HEK293 (cell line): ENCODE data around the gene LYPD6B.

ENCODE experiments used
- CTCF ChIA-PET: fragments of 350-600 bp; formaldehyde crosslinking; extraction: SDS; loops from one replicate; lab custom pipeline; 2021; ENCODE audit warnings: antibody characterized with exemption; lab: Yijun Ruan, JAX
- POLR2A ChIA-PET: fragments of 300-600 bp; formaldehyde crosslinking; extraction: SDS; loops from one replicate; lab custom pipeline; 2020; ENCODE audit warnings: antibody characterized with exemption, inconsistent platforms; lab: Yijun Ruan, JAX
- H3K27ac ChIP-seq: fragments of 200-500 bp; sonication (Bioruptor generic); 2 replicates; pipeline ENCODE4 v1.5.1; 2014; ENCODE audit warnings: low read depth, low read length, control low read depth, inconsistent platforms; ENCODE audit errors: extremely low read depth
- H3K36me3 ChIP-seq, 2 experiments: fragments of 200-500 bp in 1 of 2; sonication (Bioruptor generic) in 1 of 2; 1 replicate in 1 of 2; 2 replicates in 1 of 2; pipeline ENCODE4 v1.5.1; 2014 to 2017; ENCODE audit warnings: inconsistent platforms in 2 of 2, low read length in 2 of 2; ENCODE audit not compliant: control insufficient read depth in 2 of 2, insufficient read depth in 1 of 2
- H3K4me1 ChIP-seq: fragments of 200-500 bp; sonication (Bioruptor generic); 2 replicates; pipeline ENCODE4 v1.5.1; 2014; ENCODE audit warnings: mild to moderate bottlenecking, low read length, inconsistent platforms; ENCODE audit not compliant: control insufficient read depth, insufficient read depth
- H3K4me3 ChIP-seq: 2 replicates; pipeline ENCODE4 v1.5.1; 2011; ENCODE audit warnings: low read depth, mild to moderate bottlenecking, control low read depth, low read length, moderate library complexity
- H3K9me3 ChIP-seq: fragments of 200-500 bp; sonication (Bioruptor generic); 2 replicates; pipeline ENCODE4 v1.5.1; 2014; ENCODE audit warnings: low read depth, low read length, inconsistent platforms; ENCODE audit not compliant: control insufficient read depth, insufficient read depth
- KLF7 ChIP-seq: fragments of 450-650 bp; formaldehyde crosslinking; IDR thresholded peaks from 2 replicates; pipeline ENCODE4 v1.5.1; 2016; ENCODE audit warnings: missing biosample characterization, missing genetic modification characterization, borderline replicate concordance
- OSR2 ChIP-seq: fragments of 450-650 bp; formaldehyde crosslinking; IDR thresholded peaks from 2 replicates; pipeline ENCODE4 v1.5.1; 2016; ENCODE audit warnings: missing biosample characterization, missing genetic modification characterization
- SP3 ChIP-seq: fragments of 450-650 bp; formaldehyde crosslinking; IDR thresholded peaks from 2 replicates; pipeline ENCODE4 v1.5.1; 2016; ENCODE audit warnings: missing biosample characterization, missing genetic modification characterization
- TCF7L2 ChIP-seq: IDR thresholded peaks from 2 replicates; pipeline ENCODE4 v1.6.1; 2011; ENCODE audit warnings: low read depth, mild to moderate bottlenecking, inconsistent platforms, low read length, moderate library complexity, borderline replicate concordance
- ZBTB17 ChIP-seq: fragments of 450-650 bp; formaldehyde crosslinking; IDR thresholded peaks from 2 replicates; pipeline ENCODE4 v1.5.1; 2016; ENCODE audit warnings: missing biosample characterization, missing genetic modification characterization
- ZBTB48 ChIP-seq: fragments of 450-650 bp; formaldehyde crosslinking; IDR thresholded peaks from 2 replicates; pipeline ENCODE4 v1.5.1; 2016; ENCODE audit warnings: missing biosample characterization, missing genetic modification characterization
- ZFP3 ChIP-seq: fragments of 450-650 bp; formaldehyde crosslinking; IDR thresholded peaks from 2 replicates; pipeline ENCODE4 v1.5.1; 2016; ENCODE audit warnings: low read depth, missing biosample characterization, missing genetic modification characterization
- ZNF157 ChIP-seq: fragments of 450-650 bp; formaldehyde crosslinking; IDR thresholded peaks from 2 replicates; pipeline ENCODE4 v1.5.1; 2016; ENCODE audit warnings: missing biosample characterization, missing genetic modification characterization
- ZNF223 ChIP-seq: fragments of 450-650 bp; formaldehyde crosslinking; IDR thresholded peaks from 2 replicates; pipeline ENCODE4 v1.5.1; 2016; ENCODE audit warnings: missing biosample characterization, missing genetic modification characterization
- ZNF266 ChIP-seq: fragments of 450-650 bp; formaldehyde crosslinking; IDR thresholded peaks from 2 replicates; pipeline ENCODE4 v1.5.1; 2016; ENCODE audit warnings: missing biosample characterization, missing genetic modification characterization, low read depth
- ZNF324 ChIP-seq: fragments of 450-650 bp; formaldehyde crosslinking; IDR thresholded peaks from 2 replicates; pipeline ENCODE4 v1.5.1; 2016; ENCODE audit warnings: missing biosample characterization, missing genetic modification characterization
- ZNF394 ChIP-seq: fragments of 450-650 bp; formaldehyde crosslinking; IDR thresholded peaks from 2 replicates; pipeline ENCODE4 v1.5.1; 2016; ENCODE audit warnings: missing biosample characterization, missing genetic modification characterization, mild to moderate bottlenecking, moderate library complexity, borderline replicate concordance
- ZNF664 ChIP-seq: fragments of 450-650 bp; formaldehyde crosslinking; IDR thresholded peaks from 2 replicates; pipeline ENCODE4 v1.5.1; 2016; ENCODE audit warnings: missing biosample characterization, missing genetic modification characterization
- ZNF843 ChIP-seq: fragments of 450-650 bp; formaldehyde crosslinking; IDR thresholded peaks from 2 replicates; pipeline ENCODE4 v1.5.1; 2016; ENCODE audit warnings: missing biosample characterization, missing genetic modification characterization
- TF ChIP-seq, protein P1 (sequence below): fragments of 450-650 bp; formaldehyde crosslinking; IDR thresholded peaks from 2 replicates; pipeline ENCODE4 v1.5.1; 2017; ENCODE audit warnings: missing biosample characterization, missing genetic modification characterization
- TF ChIP-seq, protein P2 (sequence below): fragments of 450-650 bp; formaldehyde crosslinking; IDR thresholded peaks from 2 replicates; pipeline ENCODE4 v1.5.1; 2016; ENCODE audit warnings: missing biosample characterization, missing genetic modification characterization
- TF ChIP-seq, protein P3 (sequence below): fragments of 450-650 bp; formaldehyde crosslinking; IDR thresholded peaks from 2 replicates; pipeline ENCODE4 v1.5.1; 2016; ENCODE audit warnings: missing biosample characterization, missing genetic modification characterization, low read depth
- TF ChIP-seq, protein P4 (sequence below): sonication (generic); formaldehyde crosslinking; IDR thresholded peaks from 2 replicates; pipeline ENCODE4 v1.8.1; 2022; ENCODE audit warnings: mild to moderate bottlenecking, moderate library complexity, missing genetic modification reagents
- TF ChIP-seq, protein P5 (sequence below): fragments of 450-650 bp; formaldehyde crosslinking; IDR thresholded peaks from 2 replicates; pipeline ENCODE4 v1.5.1; 2017; ENCODE audit warnings: missing biosample characterization, missing genetic modification characterization
- TF ChIP-seq, protein P6 (sequence below): fragments of 450-650 bp; formaldehyde crosslinking; IDR thresholded peaks from 2 replicates; pipeline ENCODE4 v1.5.1; 2016; ENCODE audit warnings: missing biosample characterization, missing genetic modification characterization, low read depth
- TF ChIP-seq, protein P7 (sequence below): fragments of 450-650 bp; formaldehyde crosslinking; IDR thresholded peaks from 2 replicates; pipeline ENCODE4 v1.5.1; 2016; ENCODE audit warnings: missing biosample characterization, missing genetic modification characterization

Gene LYPD6B

DNA sequence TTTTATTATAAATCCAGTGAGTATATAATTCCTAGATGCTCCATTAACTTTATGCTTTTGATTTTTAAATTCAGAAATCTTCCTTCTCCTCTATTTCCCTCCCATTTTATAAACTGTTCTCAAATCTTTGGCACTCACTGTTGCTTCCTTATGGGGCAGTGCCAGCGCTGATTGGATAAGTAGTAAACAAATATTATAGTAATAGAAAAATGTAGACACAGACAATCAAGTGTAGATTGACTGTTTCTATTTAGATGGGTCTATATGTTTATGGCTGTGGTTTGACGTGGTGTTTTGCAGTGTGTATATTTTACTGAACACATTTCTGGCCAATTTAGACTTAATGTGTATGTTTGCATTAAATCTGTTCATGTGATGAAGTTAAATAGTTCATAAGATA lies 36.6 kb downstream of the LYPD6B start:
- peaks cover 32% of the 10 kb centered on the region for H3K4me1 ChIP-seq
- no peaks in the 10 kb centered on the region for H3K9me3 ChIP-seq
- TF ChIP-seq, protein P1, sequence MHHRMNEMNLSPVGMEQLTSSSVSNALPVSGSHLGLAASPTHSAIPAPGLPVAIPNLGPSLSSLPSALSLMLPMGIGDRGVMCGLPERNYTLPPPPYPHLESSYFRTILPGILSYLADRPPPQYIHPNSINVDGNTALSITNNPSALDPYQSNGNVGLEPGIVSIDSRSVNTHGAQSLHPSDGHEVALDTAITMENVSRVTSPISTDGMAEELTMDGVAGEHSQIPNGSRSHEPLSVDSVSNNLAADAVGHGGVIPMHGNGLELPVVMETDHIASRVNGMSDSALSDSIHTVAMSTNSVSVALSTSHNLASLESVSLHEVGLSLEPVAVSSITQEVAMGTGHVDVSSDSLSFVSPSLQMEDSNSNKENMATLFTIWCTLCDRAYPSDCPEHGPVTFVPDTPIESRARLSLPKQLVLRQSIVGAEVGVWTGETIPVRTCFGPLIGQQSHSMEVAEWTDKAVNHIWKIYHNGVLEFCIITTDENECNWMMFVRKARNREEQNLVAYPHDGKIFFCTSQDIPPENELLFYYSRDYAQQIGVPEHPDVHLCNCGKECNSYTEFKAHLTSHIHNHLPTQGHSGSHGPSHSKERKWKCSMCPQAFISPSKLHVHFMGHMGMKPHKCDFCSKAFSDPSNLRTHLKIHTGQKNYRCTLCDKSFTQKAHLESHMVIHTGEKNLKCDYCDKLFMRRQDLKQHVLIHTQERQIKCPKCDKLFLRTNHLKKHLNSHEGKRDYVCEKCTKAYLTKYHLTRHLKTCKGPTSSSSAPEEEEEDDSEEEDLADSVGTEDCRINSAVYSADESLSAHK (tag by site-specific recombination), result 0 out of 2 replicates have a peak, but pooled peaks have one; percentile 32
- no peak for TF ChIP-seq KLF7 (tag by site-specific recombination)
- TF ChIP-seq, all 188 proteins: peak for 1
- Histone ChIP-seq H3K27ac (no peak overlapping the region), H3K4me3 (no peak overlapping the region), H3K36me3 (no peaks in the 10 kb centered on the region)
- ChIA-PET POLR2A (no interaction called here), CTCF (interaction anchor here (0.6 to 0.7 kb wide), 2 partner anchors 35 to 239 kb away, joined by 3 read pairs; no protein-coding TSS in a partner anchor)

DNA sequence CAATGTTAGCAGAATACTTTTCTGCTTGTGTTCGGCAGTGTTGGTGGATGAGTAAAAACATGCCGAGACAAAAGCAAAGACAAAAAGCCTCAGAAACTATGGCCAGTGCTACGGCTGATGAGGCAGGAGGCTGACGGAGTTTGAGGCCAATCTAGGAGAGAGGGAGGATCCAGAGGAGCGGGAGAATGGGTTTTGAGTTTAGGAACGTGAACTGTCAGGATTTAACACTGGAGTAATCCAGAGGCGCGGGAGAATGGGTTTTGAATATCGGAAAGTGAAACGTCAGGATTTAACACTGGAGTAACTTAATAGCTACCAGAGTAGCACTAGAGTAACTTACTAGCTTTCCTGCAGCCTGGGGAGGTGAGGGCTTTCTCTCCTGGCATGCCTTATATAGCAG lies 37.4 kb downstream of the LYPD6B start:
- TF ChIP-seq OSR2 (tag by site-specific recombination) (peak; percentile 31), ZNF843 (no peak), TCF7L2 (no peak), ZBTB48 (tag by site-specific recombination) (no peak), ZFP3 (tag by site-specific recombination) (no peak), ZNF324 (no peak), ZNF266 (tag by site-specific recombination) (no peak), ZNF664 (tag by site-specific recombination) (no peak), SP3 (tag by site-specific recombination) (no peak), ZNF157 (tag by site-specific recombination) (no peak), ZBTB17 (tag by site-specific recombination) (peak; percentile 45; the same call in 1 of the 2 replicates), ZNF394 (peak; percentile 96), ZNF223 (tag by site-specific recombination) (no peak)
- TF ChIP-seq, protein P2, sequence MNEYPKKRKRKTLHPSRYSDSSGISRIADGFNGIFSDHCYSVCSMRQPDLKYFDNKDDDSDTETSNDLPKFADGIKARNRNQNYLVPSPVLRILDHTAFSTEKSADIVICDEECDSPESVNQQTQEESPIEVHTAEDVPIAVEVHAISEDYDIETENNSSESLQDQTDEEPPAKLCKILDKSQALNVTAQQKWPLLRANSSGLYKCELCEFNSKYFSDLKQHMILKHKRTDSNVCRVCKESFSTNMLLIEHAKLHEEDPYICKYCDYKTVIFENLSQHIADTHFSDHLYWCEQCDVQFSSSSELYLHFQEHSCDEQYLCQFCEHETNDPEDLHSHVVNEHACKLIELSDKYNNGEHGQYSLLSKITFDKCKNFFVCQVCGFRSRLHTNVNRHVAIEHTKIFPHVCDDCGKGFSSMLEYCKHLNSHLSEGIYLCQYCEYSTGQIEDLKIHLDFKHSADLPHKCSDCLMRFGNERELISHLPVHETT (tag by site-specific recombination), result no peak
- TF ChIP-seq, protein P3, sequence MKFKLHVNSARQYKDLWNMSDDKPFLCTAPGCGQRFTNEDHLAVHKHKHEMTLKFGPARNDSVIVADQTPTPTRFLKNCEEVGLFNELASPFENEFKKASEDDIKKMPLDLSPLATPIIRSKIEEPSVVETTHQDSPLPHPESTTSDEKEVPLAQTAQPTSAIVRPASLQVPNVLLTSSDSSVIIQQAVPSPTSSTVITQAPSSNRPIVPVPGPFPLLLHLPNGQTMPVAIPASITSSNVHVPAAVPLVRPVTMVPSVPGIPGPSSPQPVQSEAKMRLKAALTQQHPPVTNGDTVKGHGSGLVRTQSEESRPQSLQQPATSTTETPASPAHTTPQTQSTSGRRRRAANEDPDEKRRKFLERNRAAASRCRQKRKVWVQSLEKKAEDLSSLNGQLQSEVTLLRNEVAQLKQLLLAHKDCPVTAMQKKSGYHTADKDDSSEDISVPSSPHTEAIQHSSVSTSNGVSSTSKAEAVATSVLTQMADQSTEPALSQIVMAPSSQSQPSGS, result no peak
- TF ChIP-seq, protein P4, sequence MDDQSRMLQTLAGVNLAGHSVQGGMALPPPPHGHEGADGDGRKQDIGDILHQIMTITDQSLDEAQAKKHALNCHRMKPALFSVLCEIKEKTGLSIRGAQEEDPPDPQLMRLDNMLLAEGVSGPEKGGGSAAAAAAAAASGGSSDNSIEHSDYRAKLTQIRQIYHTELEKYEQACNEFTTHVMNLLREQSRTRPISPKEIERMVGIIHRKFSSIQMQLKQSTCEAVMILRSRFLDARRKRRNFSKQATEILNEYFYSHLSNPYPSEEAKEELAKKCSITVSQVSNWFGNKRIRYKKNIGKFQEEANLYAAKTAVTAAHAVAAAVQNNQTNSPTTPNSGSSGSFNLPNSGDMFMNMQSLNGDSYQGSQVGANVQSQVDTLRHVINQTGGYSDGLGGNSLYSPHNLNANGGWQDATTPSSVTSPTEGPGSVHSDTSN (CRISPR knock-in tag), result no peak
- TF ChIP-seq, protein P5, sequence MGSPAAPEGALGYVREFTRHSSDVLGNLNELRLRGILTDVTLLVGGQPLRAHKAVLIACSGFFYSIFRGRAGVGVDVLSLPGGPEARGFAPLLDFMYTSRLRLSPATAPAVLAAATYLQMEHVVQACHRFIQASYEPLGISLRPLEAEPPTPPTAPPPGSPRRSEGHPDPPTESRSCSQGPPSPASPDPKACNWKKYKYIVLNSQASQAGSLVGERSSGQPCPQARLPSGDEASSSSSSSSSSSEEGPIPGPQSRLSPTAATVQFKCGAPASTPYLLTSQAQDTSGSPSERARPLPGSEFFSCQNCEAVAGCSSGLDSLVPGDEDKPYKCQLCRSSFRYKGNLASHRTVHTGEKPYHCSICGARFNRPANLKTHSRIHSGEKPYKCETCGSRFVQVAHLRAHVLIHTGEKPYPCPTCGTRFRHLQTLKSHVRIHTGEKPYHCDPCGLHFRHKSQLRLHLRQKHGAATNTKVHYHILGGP, result no peak
- TF ChIP-seq, protein P6, sequence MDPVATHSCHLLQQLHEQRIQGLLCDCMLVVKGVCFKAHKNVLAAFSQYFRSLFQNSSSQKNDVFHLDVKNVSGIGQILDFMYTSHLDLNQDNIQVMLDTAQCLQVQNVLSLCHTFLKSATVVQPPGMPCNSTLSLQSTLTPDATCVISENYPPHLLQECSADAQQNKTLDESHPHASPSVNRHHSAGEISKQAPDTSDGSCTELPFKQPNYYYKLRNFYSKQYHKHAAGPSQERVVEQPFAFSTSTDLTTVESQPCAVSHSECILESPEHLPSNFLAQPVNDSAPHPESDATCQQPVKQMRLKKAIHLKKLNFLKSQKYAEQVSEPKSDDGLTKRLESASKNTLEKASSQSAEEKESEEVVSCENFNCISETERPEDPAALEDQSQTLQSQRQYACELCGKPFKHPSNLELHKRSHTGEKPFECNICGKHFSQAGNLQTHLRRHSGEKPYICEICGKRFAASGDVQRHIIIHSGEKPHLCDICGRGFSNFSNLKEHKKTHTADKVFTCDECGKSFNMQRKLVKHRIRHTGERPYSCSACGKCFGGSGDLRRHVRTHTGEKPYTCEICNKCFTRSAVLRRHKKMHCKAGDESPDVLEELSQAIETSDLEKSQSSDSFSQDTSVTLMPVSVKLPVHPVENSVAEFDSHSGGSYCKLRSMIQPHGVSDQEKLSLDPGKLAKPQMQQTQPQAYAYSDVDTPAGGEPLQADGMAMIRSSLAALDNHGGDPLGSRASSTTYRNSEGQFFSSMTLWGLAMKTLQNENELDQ (tag by site-specific recombination), result no peak
- TF ChIP-seq, protein P7, sequence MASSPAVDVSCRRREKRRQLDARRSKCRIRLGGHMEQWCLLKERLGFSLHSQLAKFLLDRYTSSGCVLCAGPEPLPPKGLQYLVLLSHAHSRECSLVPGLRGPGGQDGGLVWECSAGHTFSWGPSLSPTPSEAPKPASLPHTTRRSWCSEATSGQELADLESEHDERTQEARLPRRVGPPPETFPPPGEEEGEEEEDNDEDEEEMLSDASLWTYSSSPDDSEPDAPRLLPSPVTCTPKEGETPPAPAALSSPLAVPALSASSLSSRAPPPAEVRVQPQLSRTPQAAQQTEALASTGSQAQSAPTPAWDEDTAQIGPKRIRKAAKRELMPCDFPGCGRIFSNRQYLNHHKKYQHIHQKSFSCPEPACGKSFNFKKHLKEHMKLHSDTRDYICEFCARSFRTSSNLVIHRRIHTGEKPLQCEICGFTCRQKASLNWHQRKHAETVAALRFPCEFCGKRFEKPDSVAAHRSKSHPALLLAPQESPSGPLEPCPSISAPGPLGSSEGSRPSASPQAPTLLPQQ (tag by site-specific recombination), result no peak
- no peaks in the 10 kb centered on the region for H3K36me3 ChIP-seq
- POLR2A ChIA-PET, result no interaction called here
- H3K4me1 ChIP-seq, result peaks cover 33% of the 10 kb centered on the region
- no peak overlapping the region for H3K27ac ChIP-seq
- CTCF ChIA-PET, result interaction anchor here (0.7 to 1.8 kb wide), 2 partner anchors 12 to 37 kb away, joined by 3 to 7 read pairs; partner anchors contain the start of gene LYPD6B
- no peaks in the 10 kb centered on the region for H3K9me3 ChIP-seq
- no peak overlapping the region for H3K4me3 ChIP-seq
